HG03060 (cell line): ENCODE data around the gene TMEM135.
"Not testable (repeated sequence)": the region's sequence is repeated elsewhere in the genome, so short reads cannot be mapped to it uniquely, and the experiment has no call there.

Source experiments
- ATAC-seq: cut with Tn5 transposase; IDR thresholded peaks from one replicate; pipeline ENCODE4 v1.9.1; 2021; ENCODE audit warnings: low read depth, moderate number of reproducible peaks; ENCODE audit not compliant: unreplicated experiment

Gene TMEM135

GRCh38 chr11:87037450-87038234, at the start of gene TMEM135:
Gene TMEM135 (plus strand): TSS chr11:87037934. CDS start chr11:87038046, 112 bp downstream.
- peak; percentile 98 for ATAC-seq

- no peak for ATAC-seq
These were observed 49.3 kb upstream of the TMEM135 start for GRCh38 chr11:86988351-86988881.

DNA sequence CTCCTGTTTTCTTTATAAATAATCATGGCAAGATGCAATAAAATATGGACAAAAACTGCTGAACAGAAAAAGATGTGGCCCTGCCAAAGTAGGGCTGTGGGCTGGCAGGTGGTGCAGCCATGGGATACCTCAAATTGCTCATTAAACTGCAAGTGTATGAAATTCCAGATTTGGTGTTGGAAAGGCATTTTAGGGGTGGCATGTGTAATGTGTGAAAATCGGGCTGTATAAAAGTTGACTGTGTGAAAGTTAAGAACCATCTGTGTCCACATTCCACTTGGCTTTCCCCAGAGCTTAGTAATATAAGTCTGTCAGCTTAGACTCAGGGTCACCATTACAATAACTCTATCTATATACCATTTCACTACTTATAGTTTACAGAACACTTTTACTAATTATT, 47.7 kb upstream of the TMEM135 start:
- ATAC-seq, result no peak

DNA sequence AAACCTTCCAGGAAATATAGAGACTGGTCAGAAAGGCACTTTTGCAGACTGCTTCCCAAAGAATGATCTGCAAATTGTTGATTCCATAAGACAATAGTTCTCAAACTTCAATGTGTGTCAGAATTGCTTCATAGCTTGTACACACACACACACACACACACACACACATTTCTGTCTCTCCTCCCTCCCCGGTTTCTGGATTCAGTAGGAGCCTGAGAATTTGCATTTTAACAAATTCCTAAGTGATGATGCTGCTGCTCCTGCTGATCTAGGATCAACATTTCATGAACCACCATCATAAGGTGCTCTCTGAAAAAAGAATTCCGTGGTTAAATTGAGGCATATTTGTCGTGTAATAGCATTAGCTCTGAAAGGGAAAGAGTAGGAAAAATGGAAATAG, 47.2 kb upstream of the TMEM135 start:
- no peak for ATAC-seq

- no peak for ATAC-seq
These were observed 46.4 kb upstream of the TMEM135 start for GRCh38 chr11:86991341-86991740.

DNA sequence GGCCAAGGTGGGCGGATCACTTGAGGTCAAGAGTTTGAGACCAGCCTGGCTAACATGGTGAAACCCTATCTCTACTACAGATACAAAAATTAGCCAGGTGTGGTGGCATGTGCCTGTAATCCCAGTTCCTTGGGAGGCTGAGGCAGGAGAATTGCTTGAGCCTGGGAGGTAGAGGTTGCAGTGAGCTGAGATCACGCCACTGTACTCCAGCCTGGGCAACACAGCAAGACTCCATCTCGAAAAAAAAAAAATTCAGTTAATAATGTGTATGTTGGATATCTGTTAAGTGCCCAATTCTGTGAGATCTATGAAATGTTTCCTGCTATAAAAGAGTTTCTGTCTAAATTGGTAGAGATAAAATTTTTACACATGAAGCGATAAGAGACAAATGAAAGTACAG, 45.4 kb upstream of the TMEM135 start:
- ATAC-seq, result not testable (repeated sequence)

DNA sequence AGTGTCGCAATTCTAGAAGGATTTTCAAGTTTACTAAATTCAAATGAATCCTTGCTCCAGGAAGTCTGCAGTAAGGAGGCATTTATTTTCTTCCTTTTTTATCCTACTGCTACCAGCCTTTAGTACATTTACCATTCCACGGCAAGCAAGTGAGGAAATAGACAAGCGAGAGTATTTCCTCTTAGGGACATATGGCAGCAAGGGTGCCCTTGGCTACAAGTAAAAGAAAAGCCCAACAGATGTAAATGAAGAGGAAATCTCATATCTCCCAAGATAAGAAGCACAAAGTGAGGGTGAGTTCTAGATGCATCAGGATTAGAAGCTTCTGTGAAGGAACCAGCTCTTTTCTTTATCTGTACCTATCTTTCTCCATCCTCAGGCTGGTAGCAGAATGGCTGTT, 44.7 kb upstream of the TMEM135 start:
- ATAC-seq, result no peak

DNA sequence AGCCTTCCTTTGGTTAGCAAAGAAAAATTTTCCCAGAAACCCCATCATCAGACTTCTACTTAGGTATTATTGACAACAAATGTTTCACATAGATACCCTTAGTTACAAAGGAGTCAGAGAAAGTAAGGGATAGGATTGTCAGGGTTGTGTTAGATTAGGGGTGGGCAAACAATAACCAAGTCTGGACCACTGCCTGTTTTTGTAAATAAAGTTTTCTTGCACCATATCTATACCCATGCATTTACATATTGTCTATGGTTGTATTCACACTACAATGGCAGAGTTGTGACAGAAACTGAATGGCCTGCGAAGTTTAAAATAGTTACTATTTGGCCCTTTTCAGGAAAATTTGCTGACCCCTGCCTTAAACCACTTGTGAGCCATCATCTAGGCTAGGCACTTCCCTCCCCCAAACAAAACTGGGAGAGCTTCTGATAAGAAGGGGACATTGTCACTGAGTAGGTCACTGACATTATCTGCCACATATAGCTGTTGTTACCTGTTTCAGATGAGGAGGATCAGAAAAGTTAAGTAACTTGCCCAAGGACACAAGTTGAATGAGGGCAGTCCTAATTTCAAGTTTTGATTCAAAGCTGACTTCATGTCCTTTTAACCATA, 40.7 kb upstream of the TMEM135 start:
- no peak for ATAC-seq

- ATAC-seq, result no peak
These were observed 38.3 kb upstream of the TMEM135 start for GRCh38 chr11:86999388-86999787.

GRCh38 chr11:86999859-87000753, 37.6 kb upstream of the TMEM135 start:
- ATAC-seq, result no peak

- ATAC-seq, result no peak
These were observed 34.8 kb upstream of the TMEM135 start for GRCh38 chr11:87002918-87003317.

GRCh38 chr11:87004281-87004680, 33.5 kb upstream of the TMEM135 start:
- not testable (repeated sequence) for ATAC-seq

DNA sequence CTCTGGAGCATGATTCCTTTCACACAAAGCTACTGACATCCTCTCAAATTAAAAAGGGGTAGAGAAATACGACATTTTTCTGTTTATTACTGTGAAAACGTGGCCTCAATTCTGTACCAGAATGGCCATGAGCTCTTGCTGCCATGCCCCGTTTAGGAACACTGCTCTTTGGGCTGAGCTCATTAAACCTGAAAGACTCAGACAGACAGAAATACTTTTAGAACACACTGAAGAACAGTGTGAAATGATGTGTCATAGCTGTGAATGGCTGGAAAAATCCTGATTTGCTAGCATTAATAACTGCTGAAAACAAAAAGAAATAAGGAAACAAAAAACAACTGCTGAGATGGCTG, 32.2 kb upstream of the TMEM135 start:
- no peak for ATAC-seq

DNA sequence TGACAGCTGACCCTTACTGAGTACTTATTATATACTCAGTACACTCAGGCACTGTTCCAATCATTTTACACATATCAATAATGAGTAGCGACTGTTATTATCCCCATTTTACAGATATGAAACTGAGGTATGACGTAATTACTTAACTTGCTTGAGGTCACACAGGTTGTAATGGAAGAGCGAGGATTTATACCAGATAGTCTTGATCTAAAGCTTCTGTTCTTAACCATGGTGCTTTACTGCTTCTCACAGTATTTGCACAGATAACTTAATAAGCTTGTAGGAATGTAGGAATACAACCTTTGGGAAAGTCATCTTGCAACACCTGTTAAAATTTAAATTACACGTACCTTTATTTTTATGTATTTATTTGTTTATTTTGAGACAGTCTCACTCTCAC, 31.7 kb upstream of the TMEM135 start:
- no peak for ATAC-seq

DNA sequence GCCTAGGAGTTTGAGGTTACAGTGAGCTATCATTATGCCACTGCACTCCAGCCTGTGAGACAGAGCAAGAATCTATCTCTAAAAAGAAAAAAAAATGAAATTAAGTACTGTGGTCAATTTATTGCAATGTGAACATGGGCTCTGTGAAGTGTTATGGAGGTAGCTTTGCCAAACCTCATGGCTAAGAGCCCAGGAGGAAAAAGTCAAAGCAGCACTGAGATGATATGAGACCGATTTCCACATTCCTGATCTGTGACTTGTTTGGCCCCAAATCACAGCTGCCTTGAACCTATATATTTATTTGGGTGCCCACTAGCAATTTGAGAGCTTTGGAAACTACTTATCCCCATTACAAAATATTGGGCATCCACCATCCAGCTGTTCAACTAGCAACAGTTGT, 29.8 kb upstream of the TMEM135 start:
- ATAC-seq, result no peak

- ATAC-seq, result no peak
These were observed 25.6 kb upstream of the TMEM135 start for GRCh38 chr11:87012089-87012488.

DNA sequence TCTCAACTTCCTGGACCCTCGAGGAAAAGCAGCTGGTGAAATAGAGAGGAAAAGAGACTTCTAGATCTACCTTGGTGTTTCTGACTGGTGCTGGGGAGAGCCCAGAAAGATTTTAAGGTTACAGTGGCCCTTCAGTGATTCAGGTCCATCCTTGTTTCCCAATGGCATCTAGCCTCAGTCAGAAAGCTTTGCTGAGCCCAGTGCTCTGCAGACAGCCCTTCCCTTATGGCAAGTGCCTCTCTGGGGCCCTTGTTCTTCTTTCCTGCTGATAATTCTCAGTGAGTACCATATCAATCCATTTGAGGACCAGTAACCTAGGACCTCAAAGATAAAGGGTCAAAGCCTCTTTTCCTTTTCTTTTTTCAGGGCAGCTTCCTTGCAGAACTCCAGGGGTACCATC, 25.1 kb upstream of the TMEM135 start:
- ATAC-seq, result no peak

DNA sequence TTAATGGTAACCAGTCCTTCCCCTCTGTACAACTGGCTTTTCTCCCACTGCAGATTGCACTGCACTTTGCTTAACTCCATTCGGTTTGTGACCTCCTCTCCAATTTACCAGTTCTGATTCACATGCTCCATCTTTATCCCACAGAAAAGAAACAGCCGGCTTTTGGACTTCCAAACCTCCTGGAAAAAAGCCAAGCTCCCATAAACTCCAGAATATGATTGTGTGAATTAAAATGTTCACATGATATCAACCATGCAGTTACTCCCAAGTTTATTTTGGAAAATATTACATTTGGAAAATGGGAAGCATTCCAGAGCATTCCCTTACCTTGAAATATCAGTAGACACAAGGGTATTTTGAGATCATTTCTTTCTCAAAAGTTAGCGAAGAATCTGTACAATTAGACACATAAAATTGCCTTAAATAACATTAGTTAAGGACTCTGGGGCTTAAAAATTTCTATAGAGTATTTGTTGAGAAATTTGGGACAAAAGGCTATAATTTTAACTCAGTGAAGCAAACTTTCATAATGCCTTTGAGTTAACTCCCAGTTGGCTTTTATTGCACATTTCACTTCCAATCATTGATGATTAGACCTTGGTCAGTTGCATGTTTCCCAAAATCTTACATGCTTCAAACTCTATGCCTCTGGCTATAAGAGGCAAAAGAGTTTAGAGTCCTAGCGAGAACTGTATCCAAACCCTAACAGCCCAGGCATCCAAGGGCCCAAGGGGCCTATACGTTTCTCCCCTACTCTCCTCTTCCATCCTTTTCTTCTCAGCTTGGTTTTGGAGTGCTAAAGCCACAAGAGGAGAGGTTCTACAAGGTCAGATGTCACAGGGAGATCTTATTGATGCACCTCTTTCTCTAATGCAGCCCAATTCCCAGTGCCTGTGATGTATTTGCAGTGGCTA, 23.6 kb upstream of the TMEM135 start:
- ATAC-seq, result no peak

- no peak for ATAC-seq
These were observed 22.1 kb upstream of the TMEM135 start for GRCh38 chr11:87015645-87016044.
